Fibroblast of skin of left quadriceps (primary cell): ENCODE data around the gene TMED5.

Experiments
- DNase-seq, 2 experiments: peaks; one replicate each; pipeline ENCODE4 v3.0.0-alpha.2; 2013; ENCODE audit warnings: low read depth in 2 of 2

The TMED5 gene

GRCh38 chr1:93124556-93125355 is 55.5 kb downstream of the TMED5 start:
- no peak for DNase-seq

DNA sequence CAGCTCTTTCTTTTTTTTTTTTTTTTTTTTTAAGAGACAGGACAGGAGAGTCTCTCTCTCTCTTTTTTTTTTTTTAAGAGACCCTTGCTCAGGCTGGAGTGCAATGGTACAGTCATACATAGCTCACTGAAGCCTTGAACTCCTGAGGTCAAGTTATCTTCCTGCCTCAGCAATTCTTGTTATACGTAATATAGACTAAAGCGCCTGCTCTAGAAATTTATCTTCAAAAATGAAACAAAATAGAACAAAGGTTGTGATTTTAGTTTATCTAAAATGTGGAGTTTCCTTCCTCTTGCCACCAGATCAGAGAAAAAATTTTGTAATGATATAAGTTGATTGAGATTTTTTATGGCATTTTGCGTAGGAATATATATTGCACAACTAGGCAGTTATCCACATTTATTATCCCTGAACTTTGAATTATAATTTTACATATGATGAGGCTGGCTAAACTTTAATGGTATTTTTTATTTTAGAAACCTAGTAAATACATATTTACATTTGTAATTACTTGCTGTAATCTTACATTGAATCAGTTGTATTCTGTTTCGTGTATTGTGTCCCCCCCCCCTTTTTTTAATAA is 56.9 kb downstream of the TMED5 start:
- DNase-seq = no peak

DNA sequence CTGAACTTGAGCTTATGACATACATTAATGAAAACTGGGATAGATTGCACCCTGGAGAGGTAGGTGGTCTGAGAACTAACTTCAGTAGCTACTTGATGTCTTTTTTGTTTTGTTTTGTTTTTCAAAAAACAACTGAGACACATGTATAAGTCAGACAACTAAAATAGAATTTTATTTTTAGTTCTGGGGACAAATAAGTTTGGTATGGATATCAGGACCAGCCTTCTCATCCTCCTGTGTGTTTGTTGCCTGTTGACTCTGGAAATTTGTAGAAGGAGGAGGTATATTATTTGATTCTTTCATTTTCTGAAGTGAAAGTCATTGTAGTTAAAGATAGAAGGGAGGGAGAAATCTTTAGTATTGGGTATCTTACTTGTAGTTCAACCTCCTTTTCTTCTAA is 59.6 kb downstream of the TMED5 start:
- DNase-seq = no peak

DNA sequence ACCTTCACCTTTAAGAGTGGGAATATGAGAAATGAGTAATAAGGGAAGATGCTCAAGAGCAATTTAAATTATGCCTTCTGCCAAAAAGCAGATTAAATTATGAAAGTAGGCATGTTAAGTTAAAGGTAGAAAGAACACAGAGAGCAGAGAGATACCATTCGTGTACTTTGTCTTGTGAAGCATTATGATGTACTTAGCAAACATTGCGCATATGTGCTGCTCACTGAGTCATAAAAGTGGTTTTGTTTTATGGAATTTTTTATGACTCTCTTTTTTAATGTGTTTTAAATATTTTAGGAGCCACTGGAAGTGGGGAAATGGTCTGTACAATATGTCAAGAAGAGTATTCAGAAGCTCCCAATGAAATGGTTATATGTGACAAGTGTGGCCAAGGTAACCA is 65.8 kb downstream of the TMED5 start:
- peak; percentile 14 to 21 for DNase-seq

GRCh38 chr1:93113127-93113526 is 67.1 kb downstream of the TMED5 start:
- DNase-seq = no peak

GRCh38 chr1:93111561-93111960 is 68.7 kb downstream of the TMED5 start:
- DNase-seq = no peak

- no peak for DNase-seq
These were observed 69.1 kb downstream of the TMED5 start for GRCh38 chr1:93111065-93111464.

DNA sequence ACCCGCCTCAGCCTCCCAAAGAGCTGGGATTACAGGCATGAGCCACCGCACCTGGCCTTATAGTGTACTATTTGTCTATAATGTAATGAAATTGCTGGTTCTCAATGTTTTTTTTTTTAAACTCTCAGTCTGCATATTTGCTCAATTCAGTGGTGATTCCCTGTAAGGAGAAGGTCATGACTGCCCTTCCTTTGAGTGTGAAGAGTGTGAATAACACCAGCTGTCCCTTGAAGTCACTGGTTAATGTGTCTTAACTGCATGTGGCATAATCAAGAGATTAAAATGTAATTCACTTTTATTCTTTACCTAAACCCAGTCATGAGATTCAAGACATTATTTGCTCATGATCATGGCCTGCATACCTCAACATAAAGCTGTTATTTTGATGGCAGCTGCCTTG is 70.6 kb downstream of the TMED5 start:
- DNase-seq = no peak

GRCh38 chr1:93108335-93108734 is 71.9 kb downstream of the TMED5 start:
- DNase-seq = no peak

- DNase-seq = no peak
These were observed 72.8 kb downstream of the TMED5 start for GRCh38 chr1:93107395-93107794.

DNA sequence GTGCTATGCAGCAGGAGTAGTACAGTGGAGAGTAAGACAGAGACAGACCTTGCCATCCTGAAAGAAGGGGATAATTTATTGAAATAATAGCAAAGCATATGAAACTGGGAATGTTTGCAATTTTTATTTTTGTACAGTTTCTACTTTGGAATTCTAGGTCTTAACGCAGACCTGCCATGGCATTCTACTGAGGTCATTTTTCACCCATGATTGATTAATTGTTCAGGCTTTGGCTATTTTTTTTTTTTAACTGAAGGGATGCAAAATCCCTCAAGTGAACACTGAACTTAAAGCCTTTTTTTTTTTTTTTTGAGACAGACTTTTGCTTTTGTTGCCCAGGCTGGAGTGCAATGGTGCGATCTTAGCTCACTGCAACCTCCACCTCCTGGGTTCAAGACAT is 74.0 kb downstream of the TMED5 start:
- no peak for DNase-seq

DNA sequence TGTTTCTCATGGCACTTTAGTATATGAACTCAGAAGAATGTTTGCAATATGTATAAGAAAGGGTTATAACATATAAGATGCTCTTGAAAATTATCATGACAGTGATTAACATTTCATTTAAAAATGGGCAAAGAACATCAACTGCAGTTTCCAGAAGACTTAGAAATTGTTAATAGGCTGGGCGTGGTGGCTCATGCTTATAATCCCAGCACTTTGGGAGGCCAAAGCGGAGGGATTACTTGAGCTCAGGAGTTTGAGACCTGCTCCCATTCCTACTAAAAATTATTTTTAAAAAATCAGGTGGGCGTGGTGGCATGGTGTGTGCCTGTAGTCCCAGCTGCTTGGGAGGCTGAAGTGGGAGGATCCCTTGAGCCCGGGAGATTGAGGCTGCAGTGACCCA is 78.1 kb downstream of the TMED5 start:
- no peak for DNase-seq
